Neural progenitor cell (in vitro differentiated cells): ENCODE measurements around the gene LBH. TPM values are rescaled to one million over a fixed set of nuclear protein-coding genes. Genes with fewer than 3 reads are reported as not detected.

Experiments used
- DNase-seq: peaks from one replicate; pipeline ENCODE4 v3.0.0-alpha.2; 2016; ENCODE audit warnings: low spot score
- H2AFZ ChIP-seq: fragments of 200-600 bp; sonication (generic); replicated peaks from 2 replicates; pipeline ENCODE4 v1.6.1; 2016; ENCODE audit warnings: antibody characterized with exemption
- H3F3A ChIP-seq: fragments of 200-600 bp; sonication (generic); 2 replicates; pipeline ENCODE4 v1.6.1; 2016; ENCODE audit warnings: antibody characterized with exemption, low read depth
- H3K27ac ChIP-seq: fragments of 200-600 bp; sonication (generic); 2 replicates; pipeline ENCODE4 v1.5.1; 2016; ENCODE audit warnings: mild to moderate bottlenecking
- H3K27me3 ChIP-seq: fragments of 200-600 bp; sonication (generic); 2 replicates; pipeline ENCODE4 v1.6.1; 2016; ENCODE audit warnings: mild to moderate bottlenecking, moderate library complexity
- H3K36me3 ChIP-seq: fragments of 200-600 bp; sonication (generic); 2 replicates; pipeline ENCODE4 v1.5.1; 2016
- H3K4me1 ChIP-seq: fragments of 200-600 bp; sonication (generic); 2 replicates; pipeline ENCODE4 v1.6.1; 2016; ENCODE audit warnings: mixed run types
- H3K4me2 ChIP-seq: fragments of 200-600 bp; sonication (generic); 2 replicates; pipeline ENCODE4 v1.6.1; 2016
- H3K4me3 ChIP-seq: fragments of 200-600 bp; sonication (generic); 2 replicates; pipeline ENCODE4 v1.5.1; 2016
- H3K79me2 ChIP-seq: fragments of 200-600 bp; sonication (generic); 2 replicates; pipeline ENCODE4 v1.6.1; 2016; ENCODE audit warnings: low read depth
- H3K9ac ChIP-seq: fragments of 200-600 bp; sonication (generic); 2 replicates; pipeline ENCODE4 v1.6.1; 2016
- H3K9me3 ChIP-seq: fragments of 200-600 bp; sonication (generic); 2 replicates; pipeline ENCODE4 v1.5.1; 2016; ENCODE audit warnings: low read depth
- H4K20me1 ChIP-seq: fragments of 200-600 bp; sonication (generic); 2 replicates; pipeline ENCODE4 v1.6.1; 2016; ENCODE audit warnings: low read depth
- H3K27ac Mint-ChIP-seq: 3 replicates; pipeline ENCODE4 v1.8.0; 2021; ENCODE audit warnings: mixed read lengths
- H3K27me3 Mint-ChIP-seq: 2 replicates; pipeline ENCODE4 v1.8.0; 2022; ENCODE audit warnings: low read depth, mild to moderate bottlenecking, inconsistent platforms, moderate library complexity, mixed read lengths; ENCODE audit not compliant: insufficient read depth
- H3K36me3 Mint-ChIP-seq: 3 replicates; pipeline ENCODE4 v1.8.0; 2021; ENCODE audit warnings: mixed read lengths
- H3K4me1 Mint-ChIP-seq: 3 replicates; pipeline ENCODE4 v1.8.0; 2021; ENCODE audit warnings: mixed read lengths
- H3K4me3 Mint-ChIP-seq: 3 replicates; pipeline ENCODE4 v1.8.0; 2021; ENCODE audit warnings: mild to moderate bottlenecking, moderate library complexity, mixed read lengths
- H3K9me3 Mint-ChIP-seq: 3 replicates; pipeline ENCODE4 v1.8.0; 2020; ENCODE audit warnings: mixed read lengths
- CTCF ChIP-seq: fragments of 200-600 bp; sonication (generic); IDR thresholded peaks from 2 replicates; pipeline ENCODE4 v1.5.1; 2017; ENCODE audit warnings: antibody characterized with exemption, mild to moderate bottlenecking
- EZH2phosphoT487 ChIP-seq: fragments of 200-600 bp; sonication (generic); IDR thresholded peaks from 2 replicates; pipeline ENCODE4 v1.6.1; 2017; ENCODE audit warnings: antibody characterized with exemption
- total RNA-seq: library from RNA; depleted of rRNA; stranded (reverse); fragments of >200 nt; gene quantifications from 2 replicates; pipeline ENCODE4 v1.2.3, GENCODE V29; 2015; ENCODE audit warnings: low replicate concordance

LBH gene
- total RNA-seq, 1 donor from 2014 or later: 4.2 TPM

GRCh38 chr2:30206461-30207430 is 24.6 kb upstream of the LBH start:
- Histone ChIP-seq H3K27me3 (no peaks in the 10 kb centered on the region), H3K9ac (no peak overlapping the region), H3K9me3 (no peaks in the 10 kb centered on the region), H3K36me3 (no peaks in the 10 kb centered on the region), H3K27ac (no peak overlapping the region), H3K4me1 (peaks cover 9% of the 10 kb centered on the region), H3K4me3 (no peak overlapping the region), H3F3A (no peaks in the 10 kb centered on the region), H2AFZ (no peak overlapping the region), H3K79me2 (no peaks in the 10 kb centered on the region), H3K4me2 (no peak overlapping the region), H4K20me1 (no peaks in the 10 kb centered on the region)
- Mint-ChIP-seq H3K27me3 (peaks cover 2% of the 10 kb centered on the region), H3K4me1 (peaks cover 2% of the 10 kb centered on the region), H3K9me3 (no peaks in the 10 kb centered on the region), H3K36me3 (no peaks in the 10 kb centered on the region), H3K27ac (no peak overlapping the region), H3K4me3 (no peak overlapping the region)
- no peak for TF ChIP-seq CTCF
- peak; percentile 23 for DNase-seq

- H3K4me1 ChIP-seq: peaks cover 9% of the 10 kb centered on the region
- peak overlapping the region; percentile 17 for H3K4me2 ChIP-seq
- H3F3A ChIP-seq: no peaks in the 10 kb centered on the region
- DNase-seq: peak; percentile 85
- Mint-ChIP-seq H3K4me1 (peaks cover 2% of the 10 kb centered on the region), H3K4me3 (no peak overlapping the region), H3K27me3 (peaks cover 4% of the 10 kb centered on the region), H3K36me3 (no peaks in the 10 kb centered on the region), H3K9me3 (no peaks in the 10 kb centered on the region), H3K27ac (no peak overlapping the region)
- H3K9ac ChIP-seq: no peak overlapping the region
- no peak overlapping the region for H3K4me3 ChIP-seq
- no peaks in the 10 kb centered on the region for H4K20me1 ChIP-seq
- H3K9me3 ChIP-seq: no peaks in the 10 kb centered on the region
- H3K79me2 ChIP-seq: no peaks in the 10 kb centered on the region
- no peak overlapping the region for H2AFZ ChIP-seq
- TF ChIP-seq CTCF (peak; percentile 94), EZH2phosphoT487 (no peak)
- no peaks in the 10 kb centered on the region for H3K27me3 ChIP-seq
- no peaks in the 10 kb centered on the region for H3K36me3 ChIP-seq
- no peak overlapping the region for H3K27ac ChIP-seq
Observed at GRCh38 chr2:30208453-30208852, 22.9 kb upstream of the LBH start.

- no peaks in the 10 kb centered on the region for H3K36me3 Mint-ChIP-seq
- H3K79me2 ChIP-seq: no peaks in the 10 kb centered on the region
- no peaks in the 10 kb centered on the region for H3K27me3 ChIP-seq
- DNase-seq: no peak
- no peaks in the 10 kb centered on the region for H3K9me3 ChIP-seq
- no peak overlapping the region for H3K27ac ChIP-seq
- no peaks in the 10 kb centered on the region for H4K20me1 ChIP-seq
- no peak overlapping the region for H3K9ac ChIP-seq
- H3K4me3 Mint-ChIP-seq: no peak overlapping the region
- no peaks in the 10 kb centered on the region for H3K36me3 ChIP-seq
- peaks cover 4% of the 10 kb centered on the region for H3K27me3 Mint-ChIP-seq
- H3K9me3 Mint-ChIP-seq: no peaks in the 10 kb centered on the region
- H3F3A ChIP-seq: no peaks in the 10 kb centered on the region
- peaks cover 2% of the 10 kb centered on the region for H3K4me1 Mint-ChIP-seq
- no peak for TF ChIP-seq EZH2phosphoT487
- H3K4me2 ChIP-seq: no peak overlapping the region
- H3K27ac Mint-ChIP-seq: no peak overlapping the region
- no peak overlapping the region for H2AFZ ChIP-seq
- H3K4me3 ChIP-seq: no peak overlapping the region
- H3K4me1 ChIP-seq: peaks cover 9% of the 10 kb centered on the region
Observed at GRCh38 chr2:30209227-30209626, 22.1 kb upstream of the LBH start.

- Histone ChIP-seq H2AFZ (no peak overlapping the region), H3K4me2 (no peak overlapping the region), H3K9me3 (no peaks in the 10 kb centered on the region), H3K27me3 (no peaks in the 10 kb centered on the region), H3K4me1 (peaks cover 14% of the 10 kb centered on the region), H4K20me1 (no peaks in the 10 kb centered on the region), H3K36me3 (no peaks in the 10 kb centered on the region), H3K27ac (no peak overlapping the region), H3K4me3 (no peak overlapping the region), H3K9ac (no peak overlapping the region), H3F3A (no peaks in the 10 kb centered on the region), H3K79me2 (no peaks in the 10 kb centered on the region)
- no peak overlapping the region for H3K27ac Mint-ChIP-seq
- H3K27me3 Mint-ChIP-seq: peaks cover 2% of the 10 kb centered on the region
- H3K9me3 Mint-ChIP-seq: no peaks in the 10 kb centered on the region
- no peak overlapping the region for H3K4me3 Mint-ChIP-seq
- DNase-seq: no peak
- no peaks in the 10 kb centered on the region for H3K36me3 Mint-ChIP-seq
- no peak for TF ChIP-seq EZH2phosphoT487
- H3K4me1 Mint-ChIP-seq: peaks cover 5% of the 10 kb centered on the region
Observed at GRCh38 chr2:30213326-30213725, 18.0 kb upstream of the LBH start.
